Loucy (cell line): ENCODE measurements around the gene BMAL2.

Experiments
- H2AFZ ChIP-seq: fragments of 200-600 bp; sonication (generic); 2 replicates; pipeline ENCODE4 v1.6.0; 2016; ENCODE audit warnings: antibody characterized with exemption, mild to moderate bottlenecking, low read length, moderate library complexity
- H3F3A ChIP-seq: fragments of 200-600 bp; 2 replicates; pipeline ENCODE4 v1.6.0; 2016; ENCODE audit warnings: antibody characterized with exemption, low read depth, mild to moderate bottlenecking
- H3K27me3 ChIP-seq: fragments of 200-600 bp; sonication (generic); 2 replicates; pipeline ENCODE4 v1.6.1; 2014; ENCODE audit warnings: low read length, mild to moderate bottlenecking; ENCODE audit not compliant: insufficient read depth, poor library complexity, severe bottlenecking
- H3K36me3 ChIP-seq: fragments of 200-600 bp; sonication (generic); 2 replicates; pipeline ENCODE4 v1.6.1; 2016; ENCODE audit warnings: low read length; ENCODE audit not compliant: insufficient read depth
- H3K4me1 ChIP-seq: fragments of 200-600 bp; sonication (generic); 2 replicates; pipeline ENCODE4 v1.5.1; 2014; ENCODE audit warnings: low read length, mild to moderate bottlenecking; ENCODE audit not compliant: insufficient read depth, poor library complexity, severe bottlenecking
- H3K4me2 ChIP-seq: fragments of 200-600 bp; sonication (generic); 2 replicates; pipeline ENCODE4 v1.6.0; 2014; ENCODE audit warnings: antibody characterized with exemption, low read length, low read depth, mild to moderate bottlenecking; ENCODE audit not compliant: poor library complexity, severe bottlenecking
- H3K4me3 ChIP-seq: fragments of 200-600 bp; sonication (generic); 2 replicates; pipeline ENCODE4 v1.5.1; 2014; ENCODE audit warnings: low read length, mild to moderate bottlenecking, mixed read lengths; ENCODE audit not compliant: poor library complexity, severe bottlenecking
- H3K79me2 ChIP-seq: fragments of 200-600 bp; sonication (generic); 2 replicates; pipeline ENCODE4 v1.6.1; 2014; ENCODE audit warnings: low read length; ENCODE audit not compliant: insufficient read depth
- H3K9ac ChIP-seq: fragments of 200-600 bp; sonication (generic); 2 replicates; pipeline ENCODE4 v1.6.0; 2014; ENCODE audit warnings: mild to moderate bottlenecking, low read depth, low read length, moderate library complexity; ENCODE audit not compliant: poor library complexity, severe bottlenecking
- H3K9me2 ChIP-seq: fragments of 200-600 bp; sonication (generic); replicated peaks from 2 replicates; pipeline ENCODE4 v1.6.1; 2016; ENCODE audit warnings: low read depth, low read length, mixed read lengths
- H3K9me3 ChIP-seq: fragments of 200-600 bp; sonication (generic); 2 replicates; pipeline ENCODE4 v1.6.1; 2014; ENCODE audit warnings: mild to moderate bottlenecking, antibody characterized with exemption, low read length, low read depth; ENCODE audit not compliant: insufficient read depth
- H4K20me1 ChIP-seq: fragments of 200-600 bp; sonication (generic); 2 replicates; pipeline ENCODE4 v1.6.0; 2014; ENCODE audit warnings: antibody characterized with exemption, low read length, mild to moderate bottlenecking; ENCODE audit not compliant: insufficient read depth, poor library complexity, severe bottlenecking
- EZH2phosphoT487 ChIP-seq: fragments of 200-600 bp; IDR thresholded peaks from 2 replicates; pipeline ENCODE4 v1.6.1; 2018; ENCODE audit warnings: antibody characterized with exemption, mild to moderate bottlenecking, moderate library complexity, borderline replicate concordance
- TF ChIP-seq, protein P1 (sequence below): fragments of 200-600 bp; sonication (generic); conservative IDR thresholded peaks from 2 replicates; pipeline ENCODE4 v1.5.1; 2014; ENCODE audit warnings: mild to moderate bottlenecking, antibody characterized with exemption, low read length

BMAL2 gene

DNA sequence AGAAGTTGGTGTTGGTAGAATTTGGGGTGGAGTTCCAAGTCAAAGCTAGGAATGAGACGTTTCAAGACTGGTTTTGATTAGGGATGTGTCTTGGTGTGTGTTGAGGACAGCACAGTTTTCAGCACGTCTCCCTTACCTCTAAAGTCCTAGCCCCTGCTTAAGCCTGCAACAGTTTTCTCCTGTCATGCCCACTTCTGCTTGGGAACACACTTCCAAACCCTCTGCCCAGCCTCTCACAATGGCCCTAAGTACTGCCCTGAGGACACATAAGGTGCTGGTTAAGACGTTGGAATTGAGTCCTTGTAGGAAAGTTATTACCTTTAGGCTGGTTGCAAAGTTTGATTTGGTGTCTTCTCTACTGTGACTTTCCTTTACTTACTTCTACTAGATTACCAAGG is 710 bp upstream of the BMAL2 start:
- Histone ChIP-seq H3K9me2 (no peaks in the 10 kb centered on the region), H3K36me3 (no peaks in the 10 kb centered on the region), H3K9me3 (no peaks in the 10 kb centered on the region), H4K20me1 (no peaks in the 10 kb centered on the region), H3K4me2 (peak overlapping the region; percentile 77), H3K27me3 (no peaks in the 10 kb centered on the region), H3K4me3 (peak overlapping the region; percentile 80), H2AFZ (peak overlapping the region; percentile 99), H3F3A (no peaks in the 10 kb centered on the region), H3K9ac (peak overlapping the region; percentile 70), H3K4me1 (peaks cover 34% of the 10 kb centered on the region), H3K79me2 (peaks cover 23% of the 10 kb centered on the region)
- no peak for TF ChIP-seq EZH2phosphoT487
- TF ChIP-seq, protein P1, sequence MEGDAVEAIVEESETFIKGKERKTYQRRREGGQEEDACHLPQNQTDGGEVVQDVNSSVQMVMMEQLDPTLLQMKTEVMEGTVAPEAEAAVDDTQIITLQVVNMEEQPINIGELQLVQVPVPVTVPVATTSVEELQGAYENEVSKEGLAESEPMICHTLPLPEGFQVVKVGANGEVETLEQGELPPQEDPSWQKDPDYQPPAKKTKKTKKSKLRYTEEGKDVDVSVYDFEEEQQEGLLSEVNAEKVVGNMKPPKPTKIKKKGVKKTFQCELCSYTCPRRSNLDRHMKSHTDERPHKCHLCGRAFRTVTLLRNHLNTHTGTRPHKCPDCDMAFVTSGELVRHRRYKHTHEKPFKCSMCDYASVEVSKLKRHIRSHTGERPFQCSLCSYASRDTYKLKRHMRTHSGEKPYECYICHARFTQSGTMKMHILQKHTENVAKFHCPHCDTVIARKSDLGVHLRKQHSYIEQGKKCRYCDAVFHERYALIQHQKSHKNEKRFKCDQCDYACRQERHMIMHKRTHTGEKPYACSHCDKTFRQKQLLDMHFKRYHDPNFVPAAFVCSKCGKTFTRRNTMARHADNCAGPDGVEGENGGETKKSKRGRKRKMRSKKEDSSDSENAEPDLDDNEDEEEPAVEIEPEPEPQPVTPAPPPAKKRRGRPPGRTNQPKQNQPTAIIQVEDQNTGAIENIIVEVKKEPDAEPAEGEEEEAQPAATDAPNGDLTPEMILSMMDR = no peak

DNA sequence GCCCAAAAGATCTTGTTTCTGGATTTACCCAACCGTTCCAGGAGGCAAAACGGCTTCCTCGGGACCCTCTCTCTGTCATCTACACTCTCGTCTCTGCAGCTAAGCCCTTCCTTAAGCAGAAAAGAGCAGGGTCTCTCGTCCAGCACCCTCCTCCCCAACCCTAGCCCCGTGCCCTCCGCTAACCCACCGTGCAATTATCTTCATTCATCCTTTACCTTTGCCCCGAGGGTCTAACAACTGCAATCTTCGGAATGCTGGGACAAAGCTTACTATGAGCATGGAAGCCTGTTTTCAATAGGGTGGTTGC is 276 bp upstream of the BMAL2 start:
- H3K4me1 ChIP-seq = peaks cover 34% of the 10 kb centered on the region
- H3K4me2 ChIP-seq = peak overlapping the region; percentile 77
- H3K4me3 ChIP-seq = peak overlapping the region; percentile 80
- no peak for TF ChIP-seq EZH2phosphoT487
- TF ChIP-seq, protein P1 = no peak
- peak overlapping the region; percentile 99 for H2AFZ ChIP-seq
- no peaks in the 10 kb centered on the region for H3K36me3 ChIP-seq
- no peaks in the 10 kb centered on the region for H3F3A ChIP-seq
- H3K27me3 ChIP-seq = no peaks in the 10 kb centered on the region
- H3K9ac ChIP-seq = peak overlapping the region; percentile 70
- no peaks in the 10 kb centered on the region for H3K9me2 ChIP-seq
- no peaks in the 10 kb centered on the region for H3K9me3 ChIP-seq
- H4K20me1 ChIP-seq = no peaks in the 10 kb centered on the region
- peaks cover 23% of the 10 kb centered on the region for H3K79me2 ChIP-seq

DNA sequence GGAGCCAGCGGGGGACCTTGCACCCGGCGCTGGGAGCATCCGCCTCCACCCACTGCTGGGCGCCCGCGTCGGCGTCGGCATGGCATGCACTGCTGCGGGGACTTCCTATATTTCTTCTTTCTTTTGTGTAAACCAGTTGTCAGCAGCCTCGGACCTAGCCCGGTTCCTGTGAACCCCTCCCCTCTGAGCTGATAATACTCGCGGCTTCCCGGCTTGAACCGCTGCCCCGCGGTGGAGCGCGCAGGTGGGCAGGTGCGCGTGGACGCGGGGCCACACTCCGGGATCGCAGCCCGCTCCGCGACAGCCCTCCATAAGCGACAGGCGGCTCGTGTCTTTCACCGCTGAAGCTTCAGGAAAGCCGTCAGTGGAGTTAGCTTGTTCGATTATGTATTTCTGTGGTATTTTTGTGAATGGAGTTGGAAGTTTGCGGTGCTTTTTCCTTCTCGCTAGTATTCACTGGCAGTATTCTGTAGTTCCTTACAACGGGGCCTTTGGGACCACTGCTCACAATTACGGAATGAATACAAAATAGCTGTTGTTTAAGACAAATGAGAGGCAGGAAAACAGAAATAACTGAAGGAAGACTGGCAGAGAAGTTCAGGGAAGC is 870 bp downstream of the BMAL2 start:
- Histone ChIP-seq H3K4me2 (peak overlapping the region; percentile 77), H4K20me1 (no peaks in the 10 kb centered on the region), H3K27me3 (no peaks in the 10 kb centered on the region), H2AFZ (peak overlapping the region; percentile 96), H3K9ac (peak overlapping the region; percentile 70), H3K4me1 (peaks cover 38% of the 10 kb centered on the region), H3K9me2 (no peaks in the 10 kb centered on the region), H3K4me3 (peak overlapping the region; percentile 80), H3K36me3 (no peaks in the 10 kb centered on the region), H3F3A (no peaks in the 10 kb centered on the region; the same call in 1 of the 2 replicates), H3K79me2 (peaks cover 23% of the 10 kb centered on the region), H3K9me3 (no peaks in the 10 kb centered on the region)
- TF ChIP-seq, protein P1 = no peak
- TF ChIP-seq EZH2phosphoT487 = no peak
